ENCODE data around the gene POU2F1. TPM values are rescaled to one million over a fixed set of nuclear protein-coding genes. Genes with fewer than 3 reads are reported as not detected.

The POU2F1 gene
- total and polyA plus RNA-seq, 3 donors from 2014 or later: 17.1 to 36.9 (median 36.0) TPM

DNA sequence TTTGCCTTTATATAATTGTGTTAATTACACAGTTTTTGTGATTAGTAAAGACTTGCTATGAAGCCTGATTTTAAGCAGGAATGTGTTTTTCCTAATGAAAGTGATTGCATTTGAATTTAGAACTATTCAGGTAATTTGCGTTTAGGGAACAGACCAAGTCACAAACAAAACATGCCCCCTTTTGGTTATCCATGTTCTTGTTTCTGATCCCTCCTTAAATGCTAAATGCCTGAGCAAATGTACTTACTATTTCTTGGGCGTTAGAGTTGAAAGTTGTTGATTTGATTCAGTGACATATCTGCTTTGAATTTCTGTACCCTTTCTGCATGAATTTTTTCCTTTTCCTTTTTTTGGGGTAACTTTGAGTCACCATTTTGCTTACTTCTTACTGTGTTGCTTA, 5.2 kb downstream of the POU2F1 start:
- no peaks in the 10 kb centered on the region for H3K27me3 ChIP-seq
- TF ChIP-seq, protein P1, sequence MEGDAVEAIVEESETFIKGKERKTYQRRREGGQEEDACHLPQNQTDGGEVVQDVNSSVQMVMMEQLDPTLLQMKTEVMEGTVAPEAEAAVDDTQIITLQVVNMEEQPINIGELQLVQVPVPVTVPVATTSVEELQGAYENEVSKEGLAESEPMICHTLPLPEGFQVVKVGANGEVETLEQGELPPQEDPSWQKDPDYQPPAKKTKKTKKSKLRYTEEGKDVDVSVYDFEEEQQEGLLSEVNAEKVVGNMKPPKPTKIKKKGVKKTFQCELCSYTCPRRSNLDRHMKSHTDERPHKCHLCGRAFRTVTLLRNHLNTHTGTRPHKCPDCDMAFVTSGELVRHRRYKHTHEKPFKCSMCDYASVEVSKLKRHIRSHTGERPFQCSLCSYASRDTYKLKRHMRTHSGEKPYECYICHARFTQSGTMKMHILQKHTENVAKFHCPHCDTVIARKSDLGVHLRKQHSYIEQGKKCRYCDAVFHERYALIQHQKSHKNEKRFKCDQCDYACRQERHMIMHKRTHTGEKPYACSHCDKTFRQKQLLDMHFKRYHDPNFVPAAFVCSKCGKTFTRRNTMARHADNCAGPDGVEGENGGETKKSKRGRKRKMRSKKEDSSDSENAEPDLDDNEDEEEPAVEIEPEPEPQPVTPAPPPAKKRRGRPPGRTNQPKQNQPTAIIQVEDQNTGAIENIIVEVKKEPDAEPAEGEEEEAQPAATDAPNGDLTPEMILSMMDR (IDR thresholded peaks at IDR 0.05): no peak
- no peak for TF ChIP-seq POLR2A (IDR thresholded peaks at IDR 0.05)
- H3K9me3 ChIP-seq: no peaks in the 10 kb centered on the region
- peaks cover 25% of the 10 kb centered on the region for H3K4me1 ChIP-seq
- intact Hi-C loops (cut with DNase I; ENCODE audit: low total_unique reads): no loop called here
- H3K27ac ChIP-seq: no peak overlapping the region
- H3K4me3 ChIP-seq: no peak overlapping the region
- DNase-seq: no peak
- H3K36me3 ChIP-seq (ENCODE audit: low read depth, missing control alignments): no peaks in the 10 kb centered on the region
- 70 to 77% methylated on average over 2 of the region's 2 CpGs for WGBS, 2 donors

DNA sequence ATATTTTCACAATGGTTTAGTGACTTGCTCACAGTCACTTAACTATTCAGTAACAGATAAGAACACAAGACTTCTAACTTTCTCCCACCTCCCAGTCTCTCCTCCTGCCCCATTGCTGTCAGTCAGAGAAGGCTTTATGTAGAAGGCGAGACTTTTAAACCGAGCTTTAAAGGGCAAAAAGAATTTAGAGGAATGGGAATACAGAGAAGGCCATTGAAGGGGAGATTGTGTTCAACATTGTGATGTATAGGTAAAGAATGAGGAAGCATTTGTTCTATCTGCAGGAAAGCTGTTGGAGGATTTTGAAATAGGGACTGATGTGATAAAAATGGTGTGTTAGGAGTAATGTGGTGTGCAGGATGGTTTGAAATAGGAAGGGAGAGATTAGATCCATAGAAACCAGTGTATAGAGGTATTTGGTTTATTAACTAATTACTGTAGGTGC, 7.3 kb downstream of the POU2F1 start:
- no peak overlapping the region for H3K4me3 ChIP-seq
- no peak for DNase-seq
- no peak for TF ChIP-seq POLR2A (IDR thresholded peaks at IDR 0.05)
- TF ChIP-seq, protein P1 (IDR thresholded peaks at IDR 0.05): no peak
- H3K27ac ChIP-seq: no peak overlapping the region
- intact Hi-C loops (cut with DNase I; ENCODE audit: low total_unique reads): no loop called here
- no peaks in the 10 kb centered on the region for H3K27me3 ChIP-seq
- H3K9me3 ChIP-seq: no peaks in the 10 kb centered on the region
- 69 to 84% methylated on average over 2 of the region's 2 CpGs for WGBS, 2 donors
- no peaks in the 10 kb centered on the region for H3K36me3 ChIP-seq (ENCODE audit: low read depth, missing control alignments)
- peaks cover 19% of the 10 kb centered on the region for H3K4me1 ChIP-seq

DNA sequence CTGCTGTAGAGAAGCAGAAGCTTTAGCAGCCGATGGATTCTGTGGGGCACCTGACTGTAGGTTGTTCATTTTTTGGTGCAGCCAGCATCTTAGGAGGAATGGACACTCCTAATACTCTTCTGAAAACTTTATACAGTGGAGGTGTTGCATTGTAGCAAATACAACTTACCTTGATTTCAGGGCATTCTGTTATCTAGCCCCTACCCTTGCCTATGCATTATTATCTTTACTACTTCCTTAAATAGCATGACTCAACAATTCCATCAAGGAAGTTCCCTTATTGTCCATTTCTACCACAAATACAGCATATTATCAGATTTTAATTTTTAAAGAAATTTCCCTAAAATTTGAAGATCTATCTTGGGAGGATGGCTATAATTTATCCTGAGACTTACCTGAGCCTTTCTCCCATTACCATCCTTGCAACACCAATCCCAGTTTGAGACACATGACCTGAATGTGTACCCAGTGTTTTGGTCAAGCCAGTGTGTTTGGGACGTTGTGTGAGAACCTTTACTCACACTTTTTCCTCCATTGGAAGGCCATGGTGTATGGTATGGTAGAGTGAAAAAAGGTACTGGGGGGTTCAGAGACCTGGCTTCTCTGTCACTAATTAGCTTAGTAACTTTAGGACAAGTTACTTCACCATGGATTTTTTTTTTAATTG, 9.2 kb downstream of the POU2F1 start:
- intact Hi-C loops (cut with DNase I; ENCODE audit: low total_unique reads): no loop called here
- peaks cover 7% of the 10 kb centered on the region for H3K4me1 ChIP-seq
- no peaks in the 10 kb centered on the region for H3K9me3 ChIP-seq
- H3K36me3 ChIP-seq (ENCODE audit: low read depth, missing control alignments): no peaks in the 10 kb centered on the region
- no peak overlapping the region for H3K27ac ChIP-seq
- no peak for DNase-seq
- no peak overlapping the region for H3K4me3 ChIP-seq
- H3K27me3 ChIP-seq: no peaks in the 10 kb centered on the region
- no peak for TF ChIP-seq POLR2A (IDR thresholded peaks at IDR 0.05)
- TF ChIP-seq, protein P1 (IDR thresholded peaks at IDR 0.05): no peak
- 65 to 73% methylated on average over 2 of the region's 2 CpGs for whole genome bisulfite sequencing, 2 donors

DNA sequence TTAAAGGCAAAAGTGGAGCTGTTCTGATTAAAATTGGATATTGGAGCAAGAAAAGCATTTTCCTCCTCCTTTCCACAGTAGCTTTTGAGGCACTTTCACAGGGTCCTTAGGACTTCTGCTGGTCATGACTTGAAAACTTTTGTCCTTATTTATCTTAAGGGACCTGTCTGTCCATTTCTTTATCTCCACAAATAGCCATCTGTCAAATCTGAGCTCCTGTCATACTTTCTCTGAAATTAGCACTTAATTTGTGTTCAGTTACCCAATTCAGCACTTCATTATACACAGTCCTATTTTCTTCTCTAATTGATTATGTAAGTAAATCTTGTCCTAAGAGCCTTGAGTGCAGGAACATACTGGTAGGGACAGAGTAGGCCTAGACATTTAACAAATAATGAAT, 9.8 kb downstream of the POU2F1 start:
- DNase-seq: no peak
- Histone ChIP-seq H3K27ac (no peak overlapping the region), H3K4me1 (peaks cover 7% of the 10 kb centered on the region), H3K9me3 (no peaks in the 10 kb centered on the region), H3K27me3 (no peaks in the 10 kb centered on the region), H3K36me3 (ENCODE audit: low read depth, missing control alignments) (no peaks in the 10 kb centered on the region), H3K4me3 (no peak overlapping the region)
- intact Hi-C loops (cut with DNase I; ENCODE audit: low total_unique reads): no loop called here
- TF ChIP-seq, protein P1 (IDR thresholded peaks at IDR 0.05): no peak
- no peak for TF ChIP-seq POLR2A (IDR thresholded peaks at IDR 0.05)

DNA sequence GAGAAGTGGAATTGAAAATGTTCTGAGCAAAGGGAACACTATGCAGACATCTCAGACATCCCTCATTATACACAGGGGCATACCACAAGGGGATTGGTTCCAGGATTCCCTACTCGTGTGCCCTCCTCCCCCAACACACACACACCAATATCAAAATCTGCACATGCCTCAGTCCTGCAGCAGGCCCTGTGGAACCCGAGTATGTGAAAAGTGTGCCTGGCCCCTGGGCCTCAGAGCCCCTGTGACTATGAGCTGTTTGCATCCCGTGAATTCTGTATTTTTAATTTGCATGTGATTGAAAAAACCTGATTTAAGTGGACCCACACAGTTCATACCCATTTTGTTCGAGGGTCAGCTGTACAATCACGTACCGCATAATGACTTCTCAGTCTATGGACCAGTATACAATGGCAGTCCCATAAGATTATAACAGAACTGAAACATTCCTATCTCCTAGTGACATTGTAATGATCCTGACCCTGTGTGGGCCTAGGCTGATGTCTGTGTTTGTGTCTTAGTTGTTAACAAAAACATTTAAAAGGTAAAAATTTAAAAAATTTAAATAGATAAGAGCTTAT, 11.3 kb downstream of the POU2F1 start:
- Histone ChIP-seq H3K36me3 (ENCODE audit: low read depth, missing control alignments) (no peaks in the 10 kb centered on the region), H3K9me3 (no peaks in the 10 kb centered on the region), H3K27ac (no peak overlapping the region), H3K4me1 (peaks cover 7% of the 10 kb centered on the region), H3K27me3 (no peaks in the 10 kb centered on the region), H3K4me3 (no peak overlapping the region)
- intact Hi-C loops (cut with DNase I; ENCODE audit: low total_unique reads): no loop called here
- 86 to 88% methylated on average over 6 of the region's 6 CpGs for WGBS, 2 donors
- DNase-seq: no peak
- no peak for TF ChIP-seq POLR2A (IDR thresholded peaks at IDR 0.05)
- TF ChIP-seq, protein P1 (IDR thresholded peaks at IDR 0.05): no peak
